GM12874 (cell line): ENCODE measurements around the gene ZDHHC4.

Experiments used
- CTCF ChIP-seq: IDR thresholded peaks from 2 replicates; pipeline ENCODE4 v1.5.1; 2011; ENCODE audit warnings: low read depth, mild to moderate bottlenecking, control low read depth, low read length, moderate library complexity; ENCODE audit not compliant: insufficient read depth

Gene ZDHHC4

GRCh38 chr7:6577369-6578113, at the start of gene ZDHHC4:
TSS of gene ZDHHC4 (plus strand) at chr7:6577454. CDS start at chr7:6580562, 3,108 bp downstream.
- no peak for TF ChIP-seq CTCF

GRCh38 chr7:6528401-6529130, 48.7 kb upstream of the ZDHHC4 start:
- no peak for TF ChIP-seq CTCF

GRCh38 chr7:6529643-6530042, 47.6 kb upstream of the ZDHHC4 start:
- TF ChIP-seq CTCF, result no peak

GRCh38 chr7:6530626-6531491, 46.4 kb upstream of the ZDHHC4 start:
- TF ChIP-seq CTCF, result no peak

- no peak for TF ChIP-seq CTCF
Measured at GRCh38 chr7:6531492-6532279, 45.6 kb upstream of the ZDHHC4 start.

- no peak for TF ChIP-seq CTCF
Measured at GRCh38 chr7:6532516-6532915, 44.7 kb upstream of the ZDHHC4 start.
